ENCODE data around the gene PWWP2B.

DNA sequence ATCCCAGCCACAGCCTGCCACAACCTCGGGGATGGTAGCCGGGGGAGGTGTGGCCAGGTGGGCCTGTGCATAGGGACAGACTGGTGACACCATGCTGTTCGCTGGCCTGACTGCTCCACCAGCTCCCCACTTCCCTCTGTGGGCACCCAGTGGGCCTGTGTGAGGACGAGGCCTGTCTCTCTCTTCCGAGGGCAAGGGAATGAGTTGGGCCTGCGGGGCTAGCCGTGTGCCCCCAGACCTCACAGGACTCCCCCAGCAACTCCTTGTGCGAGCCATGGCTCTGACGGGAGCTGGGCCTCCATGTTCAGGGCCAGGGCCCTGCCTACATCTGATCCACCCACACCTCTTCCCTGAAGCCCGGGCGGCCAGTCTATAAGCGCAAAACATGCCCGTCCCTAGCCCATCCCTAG is 40.5 kb downstream of the PWWP2B start:
- TF ChIP-seq, protein P1, sequence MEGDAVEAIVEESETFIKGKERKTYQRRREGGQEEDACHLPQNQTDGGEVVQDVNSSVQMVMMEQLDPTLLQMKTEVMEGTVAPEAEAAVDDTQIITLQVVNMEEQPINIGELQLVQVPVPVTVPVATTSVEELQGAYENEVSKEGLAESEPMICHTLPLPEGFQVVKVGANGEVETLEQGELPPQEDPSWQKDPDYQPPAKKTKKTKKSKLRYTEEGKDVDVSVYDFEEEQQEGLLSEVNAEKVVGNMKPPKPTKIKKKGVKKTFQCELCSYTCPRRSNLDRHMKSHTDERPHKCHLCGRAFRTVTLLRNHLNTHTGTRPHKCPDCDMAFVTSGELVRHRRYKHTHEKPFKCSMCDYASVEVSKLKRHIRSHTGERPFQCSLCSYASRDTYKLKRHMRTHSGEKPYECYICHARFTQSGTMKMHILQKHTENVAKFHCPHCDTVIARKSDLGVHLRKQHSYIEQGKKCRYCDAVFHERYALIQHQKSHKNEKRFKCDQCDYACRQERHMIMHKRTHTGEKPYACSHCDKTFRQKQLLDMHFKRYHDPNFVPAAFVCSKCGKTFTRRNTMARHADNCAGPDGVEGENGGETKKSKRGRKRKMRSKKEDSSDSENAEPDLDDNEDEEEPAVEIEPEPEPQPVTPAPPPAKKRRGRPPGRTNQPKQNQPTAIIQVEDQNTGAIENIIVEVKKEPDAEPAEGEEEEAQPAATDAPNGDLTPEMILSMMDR (IDR thresholded peaks at IDR 0.05; ENCODE audit: extremely low read depth in 1 of 2, insufficient read depth in 1 of 2, low read depth in 1 of 2, low read length in 2 of 2), result no peak
- no peak for TF ChIP-seq GATA2 (IDR thresholded peaks at IDR 0.05; ENCODE audit: insufficient read depth, insufficient read length, low read depth, low read length)
- no peak for TF ChIP-seq EZH2 (IDR thresholded peaks at IDR 0.05; ENCODE audit: borderline replicate concordance, low read depth, low read length, severe bottlenecking)
- TF ChIP-seq POLR2A (IDR thresholded peaks at IDR 0.05; ENCODE audit: low read depth, low read length), result no peak
- no peak for TF ChIP-seq POLR2AphosphoS5 (IDR thresholded peaks at IDR 0.05; ENCODE audit: insufficient read depth, low read depth, low read length)
- TF ChIP-seq, protein P2, sequence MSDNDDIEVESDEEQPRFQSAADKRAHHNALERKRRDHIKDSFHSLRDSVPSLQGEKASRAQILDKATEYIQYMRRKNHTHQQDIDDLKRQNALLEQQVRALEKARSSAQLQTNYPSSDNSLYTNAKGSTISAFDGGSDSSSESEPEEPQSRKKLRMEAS (IDR thresholded peaks at IDR 0.05; ENCODE audit: insufficient read depth, insufficient read length), result no peak
- TF ChIP-seq JUN (IDR thresholded peaks at IDR 0.05; ENCODE audit: borderline replicate concordance, insufficient read depth, insufficient read length, low read depth), result no peak
